A549 (cell line): ENCODE results near the gene CELF5. TPM values are rescaled to one million over a fixed set of nuclear protein-coding genes. Genes with fewer than 3 reads are reported as not detected.

Source experiments
- ATAC-seq, 2 experiments: fragments of 200-7000 bp in 1 of 2; fragments of >200 bp in 1 of 2; cut with Nextera tagmentation in 1 of 2; cut with Tn5 transposase in 1 of 2; 3 replicates each; pipeline versions ENCODE4 v1.8.0 to v1.9.1; 2018 to 2020; ENCODE audit warnings: mild to moderate bottlenecking in 1 of 2, moderate library complexity in 1 of 2
- CTCF ChIA-PET: fragments of 300-600 bp; sonication (Branson Sonifier 250); formaldehyde crosslinking; extraction: SDS; loops from one replicate; lab custom pipeline; 2021; ENCODE audit warnings: antibody characterized with exemption, inconsistent platforms; lab: Yijun Ruan, JAX
- POLR2A ChIA-PET: fragments of 350-600 bp; formaldehyde crosslinking; extraction: SDS; loops from one replicate; lab custom pipeline; 2021; ENCODE audit warnings: antibody characterized with exemption, inconsistent platforms; lab: Yijun Ruan, JAX
- DNase-seq, 2 experiments: peaks; one replicate each; pipeline versions ENCODE4 v3.0.0 to v3.0.0-alpha.2; 2011 to 2016; ENCODE audit warnings: low read depth in 1 of 2, low spot score in 1 of 2
- FAIRE-seq: peaks from 2 replicates; lab custom pipeline; 2011; peaks lifted over from hg19 to GRCh38; lab: Jason Lieb, UNC
- H3K27ac ChIP-seq, 2 experiments: fragments of >200 bp; sonication (Bioruptor Twin); formaldehyde crosslinking; 3 replicates each; pipeline ENCODE4 v1.5.1; 2016 to 2017
- H3K4me1 ChIP-seq: fragments of >200 bp; sonication (Bioruptor Twin); formaldehyde crosslinking; 3 replicates; pipeline ENCODE4 v1.6.1; 2016
- H3K4me2 ChIP-seq: fragments of >200 bp; sonication (Bioruptor Twin); formaldehyde crosslinking; 3 replicates; pipeline ENCODE4 v1.6.1; 2016
- H3K4me3 ChIP-seq: fragments of >200 bp; sonication (Bioruptor Twin); formaldehyde crosslinking; 3 replicates; pipeline ENCODE4 v1.5.1; 2016
- H3K9me3 ChIP-seq: fragments of >200 bp; sonication (Bioruptor Twin); formaldehyde crosslinking; 3 replicates; pipeline ENCODE4 v1.6.1; 2016
- CHD4 ChIP-seq: fragments of 200-600 bp; sonication (generic); IDR thresholded peaks from 2 replicates; pipeline ENCODE4 v1.6.1; 2016; ENCODE audit warnings: antibody characterized with exemption, mild to moderate bottlenecking, borderline replicate concordance
- EHMT2 ChIP-seq: fragments of 200-600 bp; sonication (generic); IDR thresholded peaks from 2 replicates; pipeline ENCODE4 v1.6.1; 2016; ENCODE audit warnings: antibody characterized with exemption, low read depth, mild to moderate bottlenecking, moderate library complexity
- EP300 ChIP-seq, 2 experiments: fragments of >200 bp; sonication (Bioruptor Twin); formaldehyde crosslinking; IDR thresholded peaks; 2 replicates in 1 of 2; 3 replicates in 1 of 2; pipeline ENCODE4 v1.6.1; 2016 to 2017
- GATA3 ChIP-seq: IDR thresholded peaks from 2 replicates; pipeline ENCODE4 v1.6.1; 2012; ENCODE audit warnings: borderline replicate concordance
- HEYL ChIP-seq: fragments of 250-450 bp; sonication (Bioruptor Pico); IDR thresholded peaks from 2 replicates; pipeline ENCODE4 v1.8.0; 2021; ENCODE audit warnings: mild to moderate bottlenecking, moderate library complexity
- HOXA7 ChIP-seq: fragments of 250-450 bp; sonication (Bioruptor Pico); IDR thresholded peaks from 2 replicates; pipeline ENCODE4 v1.5.0; 2020; ENCODE audit warnings: mild to moderate bottlenecking, moderate library complexity
- HOXB13 ChIP-seq: fragments of 250-450 bp; sonication (Bioruptor Pico); IDR thresholded peaks from 2 replicates; pipeline ENCODE4 v1.5.0; 2020; ENCODE audit warnings: low read depth, mild to moderate bottlenecking, moderate library complexity
- HOXB5 ChIP-seq: fragments of 250-450 bp; sonication (Bioruptor Pico); IDR thresholded peaks from 2 replicates; pipeline ENCODE4 v1.5.0; 2020; ENCODE audit warnings: mild to moderate bottlenecking, moderate library complexity
- JUNB ChIP-seq: fragments of >200 bp; sonication (Bioruptor Twin); formaldehyde crosslinking; IDR thresholded peaks from 2 replicates; pipeline ENCODE4 v1.6.1; 2016
- KDM1A ChIP-seq: fragments of 200-600 bp; sonication (generic); IDR thresholded peaks from 2 replicates; pipeline ENCODE4 v1.6.1; 2016; ENCODE audit warnings: low read depth, mild to moderate bottlenecking
- MAZ ChIP-seq: fragments of 150-350 bp; IDR thresholded peaks from 2 replicates; pipeline ENCODE4 v1.6.1; 2014; ENCODE audit warnings: antibody characterized with exemption, low read depth, low read length, borderline replicate concordance
- MYC ChIP-seq: IDR thresholded peaks from 2 replicates; pipeline ENCODE4 v1.6.1; 2012; ENCODE audit warnings: mild to moderate bottlenecking, inconsistent platforms, low read length, improper control_type of control experiment, borderline replicate concordance
- NFE2L2 ChIP-seq: fragments of 150-350 bp; conservative IDR thresholded peaks from 2 replicates; pipeline ENCODE4 v1.6.1; 2014; ENCODE audit warnings: low read length
- NR3C1 ChIP-seq: fragments of >200 bp; sonication (Bioruptor Twin); formaldehyde crosslinking; IDR thresholded peaks from 3 replicates; pipeline ENCODE4 v1.6.1; 2017
- POLR2A ChIP-seq: IDR thresholded peaks from 2 replicates; pipeline ENCODE4 v1.6.1; 2012; ENCODE audit warnings: mild to moderate bottlenecking, low read length
- RAD21 ChIP-seq, 2 experiments: fragments of >200 bp in 1 of 2; sonication (Bioruptor Twin) in 1 of 2; formaldehyde crosslinking in 1 of 2; IDR thresholded peaks in 1 of 2; conservative IDR thresholded peaks in 1 of 2; 2 replicates in 1 of 2; 3 replicates in 1 of 2; pipeline ENCODE4 v1.6.1; 2012 to 2018; ENCODE audit warnings: inconsistent platforms in 1 of 2
- SREBF2 ChIP-seq: fragments of 450-650 bp; IDR thresholded peaks from 2 replicates; pipeline ENCODE4 v1.6.1; 2014; ENCODE audit warnings: mild to moderate bottlenecking, moderate library complexity
- TP53 ChIP-seq: fragments of 250-450 bp; sonication (Bioruptor Pico); IDR thresholded peaks from 2 replicates; pipeline ENCODE4 v1.5.0; 2021; ENCODE audit warnings: mild to moderate bottlenecking, moderate library complexity
- ZFP36 ChIP-seq: fragments of 450-650 bp; IDR thresholded peaks from 2 replicates; pipeline ENCODE4 v1.6.1; 2014; ENCODE audit warnings: borderline replicate concordance; ENCODE audit not compliant: partially characterized antibody
- ZNF302 ChIP-seq: fragments of 250-450 bp; sonication (Bioruptor Pico); IDR thresholded peaks from 2 replicates; pipeline ENCODE4 v1.9.0; 2021; ENCODE audit warnings: inconsistent platforms, mild to moderate bottlenecking, moderate library complexity
- WGBS: methylation state at CpG from one replicate; pipeline ENCODE4 v1.1.6; 2017; ENCODE audit errors: missing lambda C conversion rate; 5-methylcytosine and 5-hydroxymethylcytosine counted together
- polyA plus RNA-seq, 4 experiments: library from polyadenylated mRNA; depleted of rRNA in 3 of 4; stranded (reverse); fragments of >200 nt; fragmentation: RNase III in 1 of 4; extraction: RNeasy Plus Mini Kit Qiagen cat#74134 plus additional on column Dnase treatment in 1 of 4; gene quantifications; 2 replicates in 3 of 4; 3 replicates in 1 of 4; pipeline ENCODE4 v1.2.3, GENCODE V29; 2011 to 2017
- TF ChIP-seq, protein P1 (sequence below): IDR thresholded peaks from 2 replicates; pipeline ENCODE4 v1.6.1; 2012; ENCODE audit warnings: low read depth, borderline replicate concordance
- TF ChIP-seq, protein P2 (sequence below): fragments of 250-450 bp; sonication (Bioruptor Pico); IDR thresholded peaks from 2 replicates; pipeline ENCODE4 v1.5.0; 2021; ENCODE audit warnings: mild to moderate bottlenecking, moderate library complexity, borderline replicate concordance

The CELF5 gene
- polyA plus RNA-seq, 2 of the 4 experiments (the other 2 are of a cell fraction) = 0.31 to 0.61 TPM

DNA sequence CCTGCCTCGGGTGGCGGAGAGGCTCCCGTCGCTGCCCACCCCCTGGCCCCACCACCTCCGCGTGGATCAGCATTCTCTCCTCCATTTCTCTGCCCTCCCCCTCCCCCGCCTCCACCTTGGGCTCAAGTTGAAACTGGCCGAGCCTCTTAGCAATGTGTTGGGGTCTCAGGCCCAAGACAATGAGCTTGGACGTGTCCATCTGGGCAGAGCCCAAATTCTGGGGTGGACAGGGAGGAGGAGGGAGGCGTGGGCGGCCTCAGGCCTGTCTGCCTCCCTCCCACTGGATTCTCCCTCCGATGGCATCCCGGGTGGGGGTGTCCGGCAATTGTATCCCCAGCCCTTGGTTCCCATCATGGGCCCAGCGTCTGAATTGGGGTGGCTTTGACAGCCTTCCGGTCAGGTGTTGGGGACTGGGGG is 1.2 kb downstream of the CELF5 start (continued):
- TF ChIP-seq, protein P1, sequence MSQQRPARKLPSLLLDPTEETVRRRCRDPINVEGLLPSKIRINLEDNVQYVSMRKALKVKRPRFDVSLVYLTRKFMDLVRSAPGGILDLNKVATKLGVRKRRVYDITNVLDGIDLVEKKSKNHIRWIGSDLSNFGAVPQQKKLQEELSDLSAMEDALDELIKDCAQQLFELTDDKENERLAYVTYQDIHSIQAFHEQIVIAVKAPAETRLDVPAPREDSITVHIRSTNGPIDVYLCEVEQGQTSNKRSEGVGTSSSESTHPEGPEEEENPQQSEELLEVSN = no peak
- no peak for TF ChIP-seq CHD4

DNA sequence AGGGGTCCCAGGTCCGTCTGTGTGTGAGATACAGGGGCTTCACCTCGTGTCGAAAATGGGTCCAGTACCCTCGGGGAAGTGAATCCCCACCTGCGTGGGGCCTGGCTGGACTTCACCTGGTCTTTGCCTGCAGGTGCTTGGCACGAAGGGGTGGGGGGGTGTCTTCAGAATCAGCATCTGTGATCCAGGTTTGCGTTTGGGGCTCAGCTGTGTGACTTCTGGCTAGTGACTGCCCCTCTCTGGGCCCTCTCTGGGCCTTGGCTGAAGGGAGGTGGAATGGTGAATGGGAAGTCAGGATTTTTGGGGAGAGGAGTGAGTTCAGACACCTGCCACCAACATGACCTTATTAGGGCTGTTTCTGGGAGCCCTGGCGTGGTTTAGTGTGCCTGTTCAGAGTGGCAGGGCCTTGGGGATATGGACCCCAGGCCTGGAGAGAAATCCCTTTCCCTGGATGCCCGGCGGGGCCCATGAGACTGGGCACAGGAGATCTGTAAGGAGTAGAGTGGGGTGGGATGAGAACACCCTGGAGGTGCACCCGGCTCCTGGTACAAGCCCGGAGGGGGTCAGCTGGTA is 2.7 kb downstream of the CELF5 start:
- FAIRE-seq (no peak), DNase-seq (no peak), ATAC-seq (peak in 1 of 2 experiments; percentile 27; a peak in 2 of 6 replicates)
- TF ChIP-seq ZFP36 = peak; percentile 48
- no peak for TF ChIP-seq TP53
- Histone ChIP-seq H3K4me3 (no peak overlapping the region), H3K4me1 (peaks cover 3% of the 10 kb centered on the region; the same call in 1 of the 3 replicates), H3K4me2 (no peak overlapping the region), H3K27ac (no peak overlapping the region), H3K9me3 (no peaks in the 10 kb centered on the region)
- 64% methylated on average over 4 of the region's 12 CpGs for WGBS
- POLR2A ChIA-PET = no interaction called here
- CTCF ChIA-PET = no interaction called here

DNA sequence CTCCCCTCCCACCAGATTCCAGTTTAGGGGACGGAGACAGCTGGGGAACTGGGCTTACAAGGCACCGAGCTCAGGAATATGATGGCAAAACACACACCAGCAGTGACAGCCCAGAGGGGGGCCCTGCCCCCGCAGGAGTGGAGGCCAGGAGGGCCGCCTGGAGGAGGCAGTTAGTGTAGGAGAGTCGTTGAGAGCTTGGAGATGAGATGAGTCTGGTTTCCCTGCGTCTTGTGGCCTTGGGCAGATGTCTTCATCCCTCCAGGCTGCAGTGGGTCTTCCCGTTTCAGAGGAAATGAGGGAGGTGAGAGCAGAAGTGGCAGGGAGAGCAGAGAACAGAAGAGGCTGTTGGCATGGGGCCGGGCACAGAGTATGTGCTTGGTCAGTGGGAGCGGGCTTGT is 4.9 kb downstream of the CELF5 start:
- FAIRE-seq (no peak), ATAC-seq (no peak), DNase-seq (no peak)
- 33% methylated on average over 7 of the region's 9 CpGs for WGBS
- Histone ChIP-seq H3K9me3 (no peaks in the 10 kb centered on the region), H3K4me1 (no peaks in the 10 kb centered on the region), H3K4me3 (no peak overlapping the region), H3K27ac (no peak overlapping the region), H3K4me2 (no peak overlapping the region)
- TF ChIP-seq MAZ = no peak
- no peak for TF ChIP-seq ZNF302 (CRISPR knock-in tag)
- TF ChIP-seq ZFP36 = peak; percentile 68
- TF ChIP-seq POLR2A = no peak
- TF ChIP-seq, protein P1 = no peak
- no peak for TF ChIP-seq JUNB
- no peak for TF ChIP-seq HOXA7 (CRISPR knock-in tag)
- no peak for TF ChIP-seq HOXB5 (CRISPR knock-in tag)
- ChIA-PET CTCF (interaction anchor here (1.4 to 2.5 kb wide), 4 partner anchors 27 to 76 kb away, joined by 3 to 9 read pairs (median 5); no protein-coding TSS in a partner anchor), POLR2A (no interaction called here)

DNA sequence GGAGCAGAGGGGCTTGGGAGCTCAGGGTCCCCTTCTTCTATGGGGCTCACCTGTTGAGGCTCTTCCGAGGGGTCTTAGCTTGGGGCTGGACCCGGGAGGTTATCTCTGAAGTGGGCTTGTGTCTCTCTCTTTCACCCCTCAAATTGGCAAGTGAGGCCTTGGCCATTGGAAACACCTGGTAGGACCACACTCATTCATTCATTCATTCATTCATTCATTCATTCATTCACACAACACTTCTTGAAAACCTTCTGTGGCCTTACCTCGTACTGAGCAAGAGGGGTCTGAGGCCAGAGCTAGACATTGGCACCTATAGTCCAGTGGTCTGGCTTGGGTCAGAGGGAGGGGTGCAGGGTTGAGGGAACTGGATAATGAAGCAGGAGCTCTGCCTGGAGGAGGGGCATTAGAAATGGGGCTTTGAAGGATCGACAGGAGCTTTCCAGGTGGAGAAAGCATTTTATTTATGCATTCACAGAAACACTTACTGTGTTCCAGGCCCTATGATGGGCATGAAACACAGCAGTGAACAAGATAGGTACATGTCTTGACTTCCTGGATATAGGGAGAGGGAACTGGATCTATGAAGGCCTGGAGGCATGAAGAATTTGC is 5.5 kb downstream of the CELF5 start:
- 37% methylated on average over 4 of the region's 4 CpGs for WGBS
- TF ChIP-seq EP300 (IDR thresholded peaks at IDR 0.05) (no peak), RAD21 (conservative IDR thresholded peaks at IDR 0.05 in 1 of 2, IDR thresholded peaks at IDR 0.05 in 1 of 2) (no peak), NR3C1 (no peak), EHMT2 (no peak), POLR2A (no peak), KDM1A (no peak), GATA3 (no peak), MYC (no peak), HOXB13 (no peak), SREBF2 (no peak), HEYL (no peak), NFE2L2 (no peak)
- TF ChIP-seq, protein P2, sequence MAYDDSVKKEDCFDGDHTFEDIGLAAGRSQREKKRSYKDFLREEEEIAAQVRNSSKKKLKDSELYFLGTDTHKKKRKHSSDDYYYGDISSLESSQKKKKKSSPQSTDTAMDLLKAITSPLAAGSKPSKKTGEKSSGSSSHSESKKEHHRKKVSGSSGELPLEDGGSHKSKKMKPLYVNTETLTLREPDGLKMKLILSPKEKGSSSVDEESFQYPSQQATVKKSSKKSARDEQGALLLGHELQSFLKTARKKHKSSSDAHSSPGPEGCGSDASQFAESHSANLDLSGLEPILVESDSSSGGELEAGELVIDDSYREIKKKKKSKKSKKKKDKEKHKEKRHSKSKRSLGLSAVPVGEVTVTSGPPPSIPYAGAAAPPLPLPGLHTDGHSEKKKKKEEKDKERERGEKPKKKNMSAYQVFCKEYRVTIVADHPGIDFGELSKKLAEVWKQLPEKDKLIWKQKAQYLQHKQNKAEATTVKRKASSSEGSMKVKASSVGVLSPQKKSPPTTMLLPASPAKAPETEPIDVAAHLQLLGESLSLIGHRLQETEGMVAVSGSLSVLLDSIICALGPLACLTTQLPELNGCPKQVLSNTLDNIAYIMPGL = no peak
- no peak for DNase-seq
- no peak overlapping the region for H3K4me3 ChIP-seq
- ChIA-PET CTCF (interaction anchor here (1.4 to 2.5 kb wide), 4 partner anchors 27 to 75 kb away, joined by 3 to 9 read pairs (median 5); no protein-coding TSS in a partner anchor), POLR2A (no interaction called here)
- no peak for FAIRE-seq
- no peak overlapping the region for H3K4me2 ChIP-seq
- no peaks in the 10 kb centered on the region for H3K9me3 ChIP-seq
- no peaks in the 10 kb centered on the region for H3K4me1 ChIP-seq
- no peak overlapping the region for H3K27ac ChIP-seq
- no peak for ATAC-seq
